B cell (primary cell): ENCODE results near the gene ZBTB32. TPM values are rescaled to one million over a fixed set of nuclear protein-coding genes. Genes with fewer than 3 reads are reported as not detected.

ENCODE experiments used
- ATAC-seq: fragments of 200-7000 bp; cut with Tn5 transposase; one replicate; pipeline ENCODE4 v1.10.0; 2021; ENCODE audit warnings: low read depth, mild to moderate bottlenecking, moderate number of reproducible peaks, moderate library complexity
- CTCF ChIA-PET: fragments of 350-600 bp; sonication (Branson Sonifier 250); formaldehyde crosslinking; loops from one replicate; lab custom pipeline; 2021; ENCODE audit warnings: antibody characterized with exemption, inconsistent platforms; lab: Charles Lee
- POLR2A ChIA-PET: fragments of 350-600 bp; sonication (Branson Sonifier 250); formaldehyde crosslinking; loops from one replicate; lab custom pipeline; 2021; ENCODE audit warnings: antibody characterized with exemption; lab: Charles Lee
- DNase-seq: peaks from one replicate; pipeline ENCODE4 v3.0.0; 2013
- H2AFZ ChIP-seq: 2 replicates; pipeline ENCODE4 v1.6.1; 2012; ENCODE audit warnings: mild to moderate bottlenecking, low read depth, low read length; ENCODE audit not compliant: insufficient read depth, poor library complexity, severe bottlenecking
- H3K27ac ChIP-seq, 2 donors: 1 replicate in 1 of 2; 2 replicates in 1 of 2; pipeline ENCODE4 v1.5.1; 2012 to 2013; ENCODE audit warnings: low read length in 2 of 2, mild to moderate bottlenecking in 2 of 2, moderate library complexity in 1 of 2
- H3K27me3 ChIP-seq, 4 experiments: fragments of 200-600 bp in 1 of 4; sonication (generic) in 1 of 4; replicated peaks in 1 of 4; 1 replicate in 2 of 4; 2 replicates in 2 of 4; pipeline versions ENCODE4 v1.6.1 to v1.7.0; 2013 to 2016; ENCODE audit warnings: low read length in 3 of 4, mild to moderate bottlenecking in 2 of 4, mixed read lengths in 1 of 4, moderate library complexity in 1 of 4; ENCODE audit not compliant: insufficient read depth in 4 of 4, control insufficient read depth in 3 of 4; ENCODE audit errors: control extremely low read depth in 1 of 4
- H3K36me3 ChIP-seq, 2 experiments: replicated peaks in 1 of 2; 1 replicate in 1 of 2; 2 replicates in 1 of 2; pipeline versions ENCODE4 v1.6.1 to v1.7.1; 2013; ENCODE audit warnings: low read length in 1 of 2; ENCODE audit not compliant: insufficient read depth in 2 of 2, control insufficient read depth in 1 of 2; ENCODE audit errors: control extremely low read depth in 1 of 2, extremely low read depth in 1 of 2
- H3K4me1 ChIP-seq, 2 donors: fragments of 200-600 bp in 1 of 2; sonication (generic) in 1 of 2; 1 replicate in 1 of 2; 2 replicates in 1 of 2; pipeline versions ENCODE4 v1.5.1 to v1.6.1; 2013 to 2017; ENCODE audit warnings: low read length in 2 of 2; ENCODE audit not compliant: control insufficient read depth in 2 of 2, insufficient read depth in 2 of 2
- H3K4me2 ChIP-seq: replicated peaks from 2 replicates; pipeline ENCODE3; 2012; ENCODE audit warnings: mild to moderate bottlenecking, low read depth, low read length; ENCODE audit not compliant: poor library complexity, severe bottlenecking
- H3K4me3 ChIP-seq, 5 experiments: fragments of 200-600 bp in 1 of 5; sonication (generic) in 1 of 5; 1 replicate in 3 of 5; 2 replicates in 2 of 5; pipeline versions ENCODE4 v1.5.1 to v1.7.0; 2011 to 2016; ENCODE audit warnings: low read length in 4 of 5, mild to moderate bottlenecking in 4 of 5, low read depth in 2 of 5, control low read depth in 1 of 5, moderate library complexity in 1 of 5; ENCODE audit not compliant: insufficient read depth in 1 of 5; ENCODE audit errors: control extremely low read depth in 1 of 5, extremely low read depth in 1 of 5
- H3K79me2 ChIP-seq: fragments of 200-600 bp; sonication (generic); one replicate; pipeline ENCODE4 v1.6.0; 2016; ENCODE audit warnings: low read length; ENCODE audit not compliant: control insufficient read depth, insufficient read depth
- H3K9ac ChIP-seq: fragments of 200-600 bp; sonication (generic); 2 replicates; pipeline ENCODE4 v1.6.1; 2017; ENCODE audit warnings: mild to moderate bottlenecking, low read length, moderate library complexity
- H3K9me3 ChIP-seq, 3 donors: one replicate each; pipeline versions ENCODE4 v1.6.1 to v1.7.1; 2013; ENCODE audit warnings: low read length in 2 of 3; ENCODE audit not compliant: control insufficient read depth in 2 of 3, insufficient read depth in 1 of 3; ENCODE audit errors: control extremely low read depth in 1 of 3
- H4K20me1 ChIP-seq: 2 replicates; pipeline ENCODE4 v1.6.0; 2012; ENCODE audit warnings: mild to moderate bottlenecking, low read length; ENCODE audit not compliant: insufficient read depth, control insufficient read depth, poor library complexity, severe bottlenecking
- H3K27ac Mint-ChIP-seq: one replicate; pipeline ENCODE4 v1.8.0; 2021; ENCODE audit warnings: mixed read lengths
- H3K27me3 Mint-ChIP-seq: one replicate; pipeline ENCODE4 v1.8.0; 2021; ENCODE audit warnings: mixed read lengths
- H3K4me1 Mint-ChIP-seq: one replicate; pipeline ENCODE4 v1.8.0; 2021; ENCODE audit warnings: mixed read lengths
- H3K4me3 Mint-ChIP-seq: one replicate; pipeline ENCODE4 v1.8.0; 2021; ENCODE audit warnings: mixed read lengths
- H3K9me3 Mint-ChIP-seq: one replicate; pipeline ENCODE4 v1.8.0; 2022; ENCODE audit warnings: mixed read lengths; ENCODE audit not compliant: insufficient read depth
- CTCF ChIP-seq: fragments of 200-600 bp; IDR thresholded peaks from one replicate; pipeline ENCODE4 v1.8.0; 2022; ENCODE audit warnings: antibody characterized with exemption, mild to moderate bottlenecking
- EZH2 ChIP-seq: IDR thresholded peaks from 2 replicates; pipeline ENCODE4 v1.6.1; 2012; ENCODE audit warnings: borderline replicate concordance, low read depth, mild to moderate bottlenecking, moderate library complexity, low read length; ENCODE audit not compliant: insufficient read depth, poor library complexity, severe bottlenecking
- WGBS: methylation state at CpG from one replicate; pipeline ENCODE4 v1.1.5; 2013; ENCODE audit warnings: missing lambda C conversion rate; ENCODE audit not compliant: insufficient coverage; 5-methylcytosine and 5-hydroxymethylcytosine counted together
- intact Hi-C: fragments of 100-400 bp; cut with micrococcal nuclease; formaldehyde crosslinking; loops from one replicate; pipeline ENCODE4 v1.10.0; 2022
- polyA plus RNA-seq: library from polyadenylated mRNA; depleted of rRNA; stranded (reverse); fragments of >200 nt; gene quantifications from 2 replicates; pipeline ENCODE4 v1.2.3, GENCODE V29; 2012
- total RNA-seq, 2 donors: library from RNA; stranded (reverse); fragments of 120-200 nt in 1 of 2; gene quantifications; 1 replicate in 1 of 2; 2 replicates in 1 of 2; pipeline versions ENCODE4 v1.2.3 to v1.2.4, GENCODE V29; 2013 to 2022

The ZBTB32 gene
- total and polyA plus RNA-seq, 2 donors (not counting 1 experiment from before 2014, with no cell fraction given) = 18.9 to 28.1 TPM

DNA sequence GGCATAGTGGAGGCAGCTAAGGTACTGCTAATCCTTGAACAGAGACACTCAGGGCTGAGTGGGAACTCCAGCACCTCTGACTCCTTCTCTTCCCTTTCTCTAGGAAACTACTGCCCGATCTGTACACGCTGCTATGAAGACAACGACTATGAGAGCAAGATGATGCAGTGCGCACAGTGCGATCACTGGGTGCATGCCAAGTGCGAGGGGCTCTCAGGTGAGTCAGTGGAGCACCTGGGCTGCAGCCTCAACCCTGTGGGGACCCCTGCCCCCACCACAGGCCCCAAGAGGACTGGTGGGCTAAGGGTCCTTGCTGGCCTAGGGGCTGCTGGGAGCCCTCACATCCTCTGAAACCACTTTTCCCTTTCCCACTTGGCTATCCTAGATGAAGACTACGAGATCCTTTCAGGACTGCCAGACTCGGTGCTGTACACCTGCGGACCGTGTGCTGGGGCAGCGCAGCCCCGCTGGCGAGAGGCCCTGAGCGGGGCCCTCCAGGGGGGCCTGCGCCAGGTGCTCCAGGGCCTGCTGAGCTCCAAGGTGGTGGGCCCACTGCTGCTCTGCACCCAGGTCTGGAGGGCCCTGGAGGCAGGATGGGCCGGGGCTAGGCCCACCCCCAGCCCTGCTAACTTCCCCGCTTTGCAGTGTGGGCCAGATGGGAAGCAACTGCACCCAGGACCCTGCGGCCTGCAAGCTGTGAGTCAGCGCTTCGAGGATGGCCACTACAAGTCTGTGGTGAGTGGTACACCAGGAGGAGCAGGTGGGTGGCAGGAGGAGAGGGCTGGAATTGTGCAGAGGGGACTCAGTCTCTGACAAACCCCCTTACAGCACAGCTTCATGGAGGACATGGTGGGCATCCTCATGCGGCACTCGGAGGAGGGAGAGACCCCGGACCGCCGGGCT, 22.9 kb downstream of the ZBTB32 start:
- Histone ChIP-seq H3K79me2 (peaks cover 68% of the 10 kb centered on the region), H3K4me2 (no peak overlapping the region), H3K9ac (no peak overlapping the region), H3K27ac (no peak overlapping the region), H3K36me3 (peaks cover 7 to 97% of the 10 kb centered on the region in 2 experiments), H3K4me3 (no peak overlapping the region), H4K20me1 (peaks cover 56% of the 10 kb centered on the region), H3K27me3 (no peaks in the 10 kb centered on the region), H3K4me1 (no peaks in the 10 kb centered on the region), H3K9me3 (no peaks in the 10 kb centered on the region), H2AFZ (no peak overlapping the region)
- CTCF ChIA-PET = no interaction called here
- Mint-ChIP-seq H3K27ac (no peak overlapping the region), H3K27me3 (no peaks in the 10 kb centered on the region), H3K4me3 (no peak overlapping the region), H3K4me1 (no peaks in the 10 kb centered on the region), H3K9me3 (no peaks in the 10 kb centered on the region)
- ATAC-seq = no peak
- 98% methylated on average over 25 of the region's 25 CpGs for WGBS
- TF ChIP-seq CTCF (no peak), EZH2 (no peak)
- POLR2A ChIA-PET = interaction anchor here (0.6 kb wide), 1 partner anchor 415 kb away, joined by 3 read pairs; no protein-coding TSS in a partner anchor
- intact Hi-C loops = no loop called here
- no peak for DNase-seq
